ACC112 (cell line): ENCODE measurements around the gene TUBGCP2.

ENCODE experiments used
- H2AFZ ChIP-seq: fragments of 200-600 bp; sonication (generic); one replicate; pipeline ENCODE4 v1.6.0; 2017; ENCODE audit warnings: antibody characterized with exemption, low read length; ENCODE audit not compliant: unreplicated experiment
- H3K27ac ChIP-seq: fragments of 200-600 bp; sonication (generic); 2 replicates; pipeline ENCODE4 v1.5.1; 2014; ENCODE audit warnings: low read depth, mild to moderate bottlenecking, antibody characterized with exemption, low read length, moderate library complexity
- H3K27me3 ChIP-seq: fragments of 200-600 bp; sonication (generic); 2 replicates; pipeline ENCODE4 v1.6.1; 2014; ENCODE audit warnings: mild to moderate bottlenecking, antibody characterized with exemption, low read length, moderate library complexity, mixed read lengths; ENCODE audit not compliant: insufficient read depth
- H3K36me3 ChIP-seq: fragments of 200-600 bp; sonication (generic); 2 replicates; pipeline ENCODE4 v1.6.1; 2016; ENCODE audit warnings: mild to moderate bottlenecking, antibody characterized with exemption, low read length, moderate library complexity, mixed read lengths; ENCODE audit not compliant: insufficient read depth
- H3K4me1 ChIP-seq: fragments of 200-600 bp; sonication (generic); one replicate; pipeline ENCODE4 v1.6.1; 2016; ENCODE audit warnings: low read length, mixed read lengths; ENCODE audit not compliant: insufficient read depth, unreplicated experiment, control insufficient read depth
- H3K4me3 ChIP-seq: fragments of 200-600 bp; sonication (generic); 2 replicates; pipeline ENCODE4 v1.5.1; 2014; ENCODE audit warnings: mild to moderate bottlenecking, low read depth, low read length
- H3K79me2 ChIP-seq: fragments of 200-600 bp; sonication (generic); one replicate; pipeline ENCODE4 v1.6.0; 2016; ENCODE audit warnings: low read length; ENCODE audit not compliant: control insufficient read depth, unreplicated experiment, insufficient read depth

TUBGCP2 gene

DNA sequence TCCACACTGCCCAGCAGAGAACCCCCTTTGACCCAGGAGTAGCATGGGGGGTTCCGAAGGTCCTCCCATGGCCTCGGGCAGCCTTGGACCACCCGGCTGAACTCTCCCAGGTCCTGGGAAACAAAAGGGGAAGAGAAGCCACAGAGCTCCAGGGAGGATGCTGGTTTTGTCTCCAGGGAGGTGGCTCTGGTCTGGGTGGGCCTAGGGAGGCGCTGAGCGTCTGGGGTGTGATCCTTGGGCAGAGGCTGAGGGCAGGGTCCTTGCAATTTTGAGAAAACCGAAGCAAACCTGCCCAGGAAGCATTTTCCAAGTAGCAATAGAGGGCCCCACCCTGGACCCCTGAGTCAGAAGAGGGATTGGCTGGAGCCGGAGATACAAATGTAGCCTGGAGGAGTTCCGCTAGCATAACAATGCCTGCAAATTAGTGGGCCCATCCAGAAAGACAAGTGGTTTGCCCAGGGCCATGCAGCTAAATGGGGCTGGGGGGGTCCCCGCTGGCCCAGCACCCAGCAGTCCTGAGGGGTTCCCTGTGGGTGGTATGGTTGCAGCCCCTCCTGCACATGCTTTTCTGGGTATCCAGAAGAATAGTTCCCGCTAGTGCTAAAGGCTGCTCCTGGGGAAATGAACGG lies 76.6 kb downstream of the TUBGCP2 start:
- no peaks in the 10 kb centered on the region for H3K4me1 ChIP-seq
- H3K79me2 ChIP-seq: no peaks in the 10 kb centered on the region
- H3K27me3 ChIP-seq: peaks cover 77% of the 10 kb centered on the region
- H2AFZ ChIP-seq: no peak overlapping the region
- no peak overlapping the region for H3K4me3 ChIP-seq
- H3K36me3 ChIP-seq: no peaks in the 10 kb centered on the region
- H3K27ac ChIP-seq: no peak overlapping the region

DNA sequence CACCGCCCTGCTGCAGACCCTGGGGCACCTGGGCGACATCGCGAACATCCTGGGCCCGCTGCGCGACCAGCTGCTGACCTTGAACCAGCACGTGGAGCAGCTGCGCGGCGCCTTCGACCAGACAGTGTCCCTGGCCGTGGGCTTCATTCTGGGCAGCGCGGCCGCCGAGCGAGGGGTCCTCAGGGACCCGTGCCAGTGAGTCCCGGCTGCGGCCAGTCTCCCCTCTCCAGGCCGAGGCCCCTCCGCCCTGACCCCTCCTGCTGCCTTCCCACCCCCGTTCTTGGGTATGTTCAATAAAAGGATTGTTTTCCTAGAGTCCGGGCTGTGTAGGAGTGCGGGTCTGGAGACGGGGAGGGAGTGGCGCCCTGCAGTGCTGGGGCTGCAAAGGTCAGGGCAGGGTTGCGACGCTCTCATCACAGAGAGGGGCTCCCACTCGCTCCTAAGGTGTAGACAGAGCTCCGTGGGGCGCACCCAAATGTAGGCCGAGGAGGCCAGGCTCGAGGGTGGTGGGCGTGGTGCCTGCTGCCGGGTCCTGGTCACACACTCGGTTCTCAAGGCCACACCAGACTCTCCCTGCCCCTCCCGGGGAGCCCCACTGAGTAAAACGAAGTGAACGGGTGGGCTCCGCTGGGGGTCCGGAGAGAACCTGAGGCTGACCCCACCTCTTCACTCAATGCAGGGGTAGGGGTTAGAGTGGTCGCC lies 77.3 kb downstream of the TUBGCP2 start:
- Histone ChIP-seq H3K4me1 (no peaks in the 10 kb centered on the region), H3K4me3 (no peak overlapping the region), H3K79me2 (no peaks in the 10 kb centered on the region), H2AFZ (no peak overlapping the region), H3K27me3 (peaks cover 71% of the 10 kb centered on the region), H3K36me3 (no peaks in the 10 kb centered on the region), H3K27ac (no peak overlapping the region)

DNA sequence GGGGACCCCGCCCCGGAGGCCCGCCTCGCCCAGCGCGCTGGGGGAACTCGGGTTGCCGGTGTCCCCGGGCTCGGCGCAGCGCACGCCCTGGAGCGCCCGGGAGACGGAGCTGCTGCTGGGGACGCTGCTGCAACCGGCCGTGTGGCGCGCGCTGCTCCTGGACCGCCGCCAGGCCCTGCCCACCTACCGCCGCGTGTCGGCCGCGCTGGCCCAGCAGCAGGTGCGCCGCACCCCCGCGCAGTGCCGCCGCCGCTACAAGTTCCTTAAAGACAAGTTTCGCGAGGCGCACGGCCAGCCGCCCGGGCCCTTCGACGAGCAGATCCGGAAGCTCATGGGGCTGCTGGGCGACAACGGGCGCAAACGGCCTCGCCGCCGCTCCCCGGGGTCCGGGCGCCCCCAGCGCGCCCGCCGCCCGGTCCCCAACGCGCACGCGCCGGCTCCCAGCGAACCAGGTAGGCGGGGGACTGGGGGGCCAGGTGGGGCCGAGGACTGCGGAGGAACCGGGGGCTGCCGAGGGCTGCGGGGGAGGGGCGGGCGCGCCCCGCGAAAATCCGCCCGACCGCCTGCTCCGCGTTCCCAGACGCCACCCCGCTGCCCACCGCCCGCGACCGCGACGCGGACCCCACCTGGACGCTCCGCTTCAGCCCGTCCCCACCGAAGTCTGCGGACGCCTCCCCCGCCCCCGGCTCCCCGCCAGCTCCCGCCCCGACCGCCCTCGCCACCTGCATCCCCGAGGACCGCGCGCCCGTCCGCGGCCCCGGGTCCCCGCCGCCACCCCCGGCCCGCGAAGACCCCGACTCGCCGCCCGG lies 78.1 kb downstream of the TUBGCP2 start:
- H3K27ac ChIP-seq: no peak overlapping the region
- H3K79me2 ChIP-seq: no peaks in the 10 kb centered on the region
- H3K27me3 ChIP-seq: peaks cover 63% of the 10 kb centered on the region
- H3K36me3 ChIP-seq: no peaks in the 10 kb centered on the region
- no peak overlapping the region for H3K4me3 ChIP-seq
- H2AFZ ChIP-seq: no peak overlapping the region
- no peaks in the 10 kb centered on the region for H3K4me1 ChIP-seq

DNA sequence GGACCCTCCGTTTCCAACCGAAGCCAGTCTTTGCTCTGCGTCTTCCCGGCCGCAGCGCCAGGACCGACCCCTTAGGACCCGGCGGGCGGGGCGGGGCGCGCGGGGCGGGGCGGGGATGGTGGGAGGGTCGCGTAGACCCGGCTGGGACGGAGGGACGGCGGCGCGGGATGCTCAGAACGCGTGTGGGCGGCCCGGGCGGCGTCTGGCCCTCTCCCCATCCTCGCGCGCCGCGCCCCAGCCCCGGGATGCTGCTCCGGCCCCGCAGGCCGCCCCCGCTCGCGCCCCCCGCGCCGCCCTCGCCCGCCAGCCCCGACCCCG lies 78.7 kb downstream of the TUBGCP2 start, which contains the start of gene UTF1:
TSS of gene UTF1 (plus strand) at position 174 of the 318 bp plus-strand sequence. CDS start at position 246, 72 bp downstream.
- Histone ChIP-seq H3K27me3 (peaks cover 57% of the 10 kb centered on the region), H3K36me3 (no peaks in the 10 kb centered on the region), H3K27ac (no peak within 1 kb of the TSS), H3K4me1 (no peaks in the 10 kb centered on the region), H3K79me2 (no peaks in the 10 kb centered on the region), H2AFZ (no peak within 1 kb of the TSS), H3K4me3 (no peak within 1 kb of the TSS)

DNA sequence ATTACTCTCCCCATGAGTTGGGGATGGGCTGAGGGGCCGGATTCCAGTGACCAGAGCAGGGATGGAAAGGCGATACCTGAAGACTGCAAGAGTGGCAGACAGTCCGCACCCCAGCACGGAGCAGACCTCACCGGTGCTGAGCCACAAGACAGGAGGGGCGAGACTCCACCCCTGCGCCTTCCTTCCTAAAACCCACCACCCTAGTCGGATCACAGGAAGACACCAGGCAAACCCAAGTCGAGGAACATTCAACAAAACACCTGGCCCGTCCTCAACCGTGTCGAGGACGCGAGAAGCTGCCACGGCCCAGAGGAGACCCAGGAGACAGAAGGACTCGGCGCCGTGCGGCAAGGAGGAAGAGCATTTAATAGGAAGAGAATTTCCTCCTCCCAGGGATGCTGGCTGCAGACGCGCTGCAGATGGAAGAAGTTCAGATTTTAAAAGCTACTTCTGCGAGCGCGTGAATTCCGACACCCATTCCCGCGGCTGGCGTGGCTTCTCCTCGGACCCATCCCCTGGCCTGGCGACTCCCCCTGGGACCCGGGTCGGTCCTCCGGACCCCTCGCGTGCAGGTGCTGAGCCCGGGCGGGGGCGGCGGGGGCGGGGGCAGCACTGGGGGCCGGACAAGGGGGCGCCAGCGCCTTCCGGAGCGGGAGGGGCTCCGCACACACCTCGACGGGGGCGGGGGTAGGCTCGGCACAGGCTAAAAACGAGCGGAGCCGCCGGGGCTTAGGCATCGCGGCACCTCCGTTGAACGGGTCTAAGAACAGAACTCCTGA lies 79.2 kb downstream of the TUBGCP2 start:
- H3K27ac ChIP-seq: no peak overlapping the region
- peaks cover 56% of the 10 kb centered on the region for H3K27me3 ChIP-seq
- no peaks in the 10 kb centered on the region for H3K36me3 ChIP-seq
- H2AFZ ChIP-seq: no peak overlapping the region
- no peaks in the 10 kb centered on the region for H3K4me1 ChIP-seq
- H3K4me3 ChIP-seq: no peak overlapping the region
- no peaks in the 10 kb centered on the region for H3K79me2 ChIP-seq
